Smooth muscle cell (in vitro differentiated cells): ENCODE data around the gene CLDND1. TPM values are rescaled to one million over a fixed set of nuclear protein-coding genes. Genes with fewer than 3 reads are reported as not detected.
A peak's percentile ranks its signal among the peaks of the same experiment; 100 is the strongest.

Experiments
- DNase-seq: peaks from one replicate; lab custom pipeline; 2025; ENCODE audit not compliant: unreplicated experiment; lab: John Stamatoyannopoulos, UW
- H2AFZ ChIP-seq: fragments of 200-600 bp; sonication (generic); 2 replicates; pipeline ENCODE4 v1.6.0; 2016; ENCODE audit warnings: antibody characterized with exemption, low read depth, mild to moderate bottlenecking
- H3F3A ChIP-seq: fragments of 200-600 bp; sonication (generic); 2 replicates; pipeline ENCODE4 v1.6.0; 2017; ENCODE audit warnings: antibody characterized with exemption, low read depth
- H3K27ac ChIP-seq: fragments of 200-600 bp; sonication (generic); 2 replicates; pipeline ENCODE4 v1.5.1; 2016; ENCODE audit warnings: low read depth, mild to moderate bottlenecking
- H3K27me3 ChIP-seq: fragments of 200-600 bp; sonication (generic); 2 replicates; pipeline ENCODE4 v1.6.1; 2016; ENCODE audit warnings: low read depth, mild to moderate bottlenecking
- H3K36me3 ChIP-seq: fragments of 200-600 bp; sonication (generic); 2 replicates; pipeline ENCODE4 v1.5.1; 2016; ENCODE audit warnings: low read depth
- H3K4me1 ChIP-seq: fragments of 200-600 bp; sonication (generic); 2 replicates; pipeline ENCODE4 v1.5.1; 2016; ENCODE audit warnings: low read depth
- H3K4me2 ChIP-seq: fragments of 200-600 bp; sonication (generic); 2 replicates; pipeline ENCODE4 v1.6.0; 2016; ENCODE audit warnings: mild to moderate bottlenecking
- H3K4me3 ChIP-seq: fragments of 200-600 bp; sonication (generic); 2 replicates; pipeline ENCODE4 v1.5.1; 2016; ENCODE audit warnings: mild to moderate bottlenecking
- H3K79me2 ChIP-seq: fragments of 200-600 bp; sonication (generic); 2 replicates; pipeline ENCODE4 v1.6.0; 2016; ENCODE audit warnings: low read depth, mild to moderate bottlenecking
- H3K9ac ChIP-seq: fragments of 200-600 bp; sonication (generic); 2 replicates; pipeline ENCODE4 v1.6.0; 2016; ENCODE audit warnings: low read depth
- H3K9me3 ChIP-seq: fragments of 200-600 bp; sonication (generic); replicated peaks from 2 replicates; pipeline ENCODE4 v1.5.1; 2016; ENCODE audit warnings: low read depth
- H4K20me1 ChIP-seq: fragments of 200-600 bp; sonication (generic); 2 replicates; pipeline ENCODE4 v1.6.0; 2016; ENCODE audit warnings: low read depth
- WGBS: methylation state at CpG from one replicate; pipeline ENCODE4 v1.1.7; 2016; ENCODE audit warnings: low lambda C conversion rate; 5-methylcytosine and 5-hydroxymethylcytosine counted together
- polyA plus RNA-seq: library from polyadenylated mRNA; unstranded; fragments of >200 nt; fragmentation: Nextera tagmentation; extraction: Ambion mirVana; gene quantifications from 2 replicates; pipeline ENCODE4 v1.2.1, GENCODE V29; 2016
- total RNA-seq: library from RNA; depleted of rRNA; stranded (reverse); fragments of >200 nt; gene quantifications from 2 replicates; pipeline ENCODE4 v1.2.3, GENCODE V29; 2014
- TF ChIP-seq, protein P1 (sequence below): fragments of 200-600 bp; sonication (generic); IDR thresholded peaks from 2 replicates; pipeline ENCODE4 v1.5.1; 2017; ENCODE audit warnings: borderline replicate concordance, mild to moderate bottlenecking, antibody characterized with exemption; ENCODE audit not compliant: insufficient read depth, poor library complexity, severe bottlenecking

CLDND1 gene
- total and polyA plus RNA-seq, 2 experiments from 2014 or later = 111 to 161 TPM

DNA sequence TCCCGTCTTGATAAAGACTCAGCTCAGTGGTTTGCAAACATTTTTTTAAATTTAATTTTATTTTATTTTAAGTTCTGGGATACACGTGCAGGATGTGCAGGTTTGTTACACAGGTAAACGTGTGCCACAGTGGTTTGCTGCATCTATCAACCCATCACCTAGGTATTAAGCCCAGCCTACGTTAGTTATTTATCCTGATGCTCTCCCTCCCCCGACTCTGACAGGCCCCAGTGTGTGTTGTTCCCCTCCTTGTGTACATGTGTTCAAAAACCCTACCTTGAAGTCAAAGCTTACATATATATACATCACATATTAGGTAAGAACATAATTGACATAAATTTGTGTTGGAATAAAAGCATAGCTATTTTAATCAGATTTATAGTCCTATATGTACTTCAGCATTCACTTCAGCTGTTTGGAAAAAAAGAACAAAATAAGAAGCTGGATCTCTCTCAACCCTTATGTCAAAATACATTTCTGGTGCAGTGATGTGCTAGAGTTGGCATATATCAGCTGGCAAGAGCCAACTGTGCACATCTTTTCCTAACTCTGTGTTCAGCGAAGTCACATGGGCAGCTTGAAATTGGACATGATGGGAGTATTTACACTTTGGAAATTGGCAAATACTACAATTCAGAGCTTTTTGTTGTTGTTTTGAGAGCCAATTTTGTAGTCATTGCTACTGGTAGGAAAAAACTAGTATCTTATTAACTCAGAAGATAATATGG lies 35.6 kb upstream of the CLDND1 start:
- Histone ChIP-seq H3K4me3 (no peak overlapping the region), H3K4me2 (no peak overlapping the region), H3K79me2 (no peaks in the 10 kb centered on the region), H3K9ac (no peak overlapping the region), H2AFZ (no peak overlapping the region), H3K27ac (peak overlapping the region; percentile 75), H3K9me3 (no peaks in the 10 kb centered on the region), H3K36me3 (no peaks in the 10 kb centered on the region), H3F3A (no peaks in the 10 kb centered on the region), H4K20me1 (no peaks in the 10 kb centered on the region), H3K4me1 (no peaks in the 10 kb centered on the region), H3K27me3 (no peaks in the 10 kb centered on the region)
- DNase-seq = no peak
- WGBS = 84% methylated on average over 6 of the region's 6 CpGs
- TF ChIP-seq, protein P1, sequence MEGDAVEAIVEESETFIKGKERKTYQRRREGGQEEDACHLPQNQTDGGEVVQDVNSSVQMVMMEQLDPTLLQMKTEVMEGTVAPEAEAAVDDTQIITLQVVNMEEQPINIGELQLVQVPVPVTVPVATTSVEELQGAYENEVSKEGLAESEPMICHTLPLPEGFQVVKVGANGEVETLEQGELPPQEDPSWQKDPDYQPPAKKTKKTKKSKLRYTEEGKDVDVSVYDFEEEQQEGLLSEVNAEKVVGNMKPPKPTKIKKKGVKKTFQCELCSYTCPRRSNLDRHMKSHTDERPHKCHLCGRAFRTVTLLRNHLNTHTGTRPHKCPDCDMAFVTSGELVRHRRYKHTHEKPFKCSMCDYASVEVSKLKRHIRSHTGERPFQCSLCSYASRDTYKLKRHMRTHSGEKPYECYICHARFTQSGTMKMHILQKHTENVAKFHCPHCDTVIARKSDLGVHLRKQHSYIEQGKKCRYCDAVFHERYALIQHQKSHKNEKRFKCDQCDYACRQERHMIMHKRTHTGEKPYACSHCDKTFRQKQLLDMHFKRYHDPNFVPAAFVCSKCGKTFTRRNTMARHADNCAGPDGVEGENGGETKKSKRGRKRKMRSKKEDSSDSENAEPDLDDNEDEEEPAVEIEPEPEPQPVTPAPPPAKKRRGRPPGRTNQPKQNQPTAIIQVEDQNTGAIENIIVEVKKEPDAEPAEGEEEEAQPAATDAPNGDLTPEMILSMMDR = no peak

DNA sequence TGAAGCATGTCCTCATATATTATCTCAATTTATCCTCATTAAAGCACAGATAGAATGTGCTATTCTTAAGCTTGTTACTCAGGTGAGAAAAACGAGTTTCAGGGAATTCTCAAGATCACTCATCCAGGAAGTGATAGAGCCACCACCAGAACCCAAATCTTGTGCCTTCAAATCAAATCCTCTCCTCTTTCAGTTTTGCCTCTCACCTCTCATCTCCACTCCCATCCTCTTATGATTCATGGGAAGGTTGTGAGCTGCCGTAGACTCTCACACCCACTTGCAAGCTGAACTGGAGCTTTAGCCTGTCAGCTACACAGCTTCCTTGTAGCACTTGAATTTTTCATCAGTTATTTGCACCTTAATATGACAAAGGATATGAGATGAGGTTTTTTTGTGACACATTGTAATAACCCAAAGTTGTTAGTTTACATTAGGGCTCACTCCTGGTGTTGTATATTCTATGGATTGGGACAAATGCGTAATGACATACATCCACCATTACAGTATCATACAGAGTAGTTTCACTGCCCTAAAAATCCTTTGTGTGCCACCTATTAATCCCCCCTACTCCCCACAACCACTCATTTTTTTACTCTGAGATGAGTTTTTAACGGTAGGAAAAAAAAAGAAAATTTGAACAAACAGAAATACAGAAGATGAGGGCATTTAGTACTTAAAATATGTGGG lies 34.8 kb upstream of the CLDND1 start:
- H3K79me2 ChIP-seq = no peaks in the 10 kb centered on the region
- H3K27ac ChIP-seq = peak overlapping the region; percentile 75
- no peaks in the 10 kb centered on the region for H3K9me3 ChIP-seq
- no peaks in the 10 kb centered on the region for H3K4me1 ChIP-seq
- no peaks in the 10 kb centered on the region for H3F3A ChIP-seq
- no peak overlapping the region for H3K4me3 ChIP-seq
- no peak for DNase-seq
- H4K20me1 ChIP-seq = no peaks in the 10 kb centered on the region
- H3K36me3 ChIP-seq = no peaks in the 10 kb centered on the region
- no peak overlapping the region for H3K4me2 ChIP-seq
- H3K9ac ChIP-seq = peak overlapping the region; percentile 53
- H2AFZ ChIP-seq = no peak overlapping the region
- TF ChIP-seq, protein P1 = no peak
- WGBS = 66% methylated on average over 4 of the region's 4 CpGs
- H3K27me3 ChIP-seq = no peaks in the 10 kb centered on the region

DNA sequence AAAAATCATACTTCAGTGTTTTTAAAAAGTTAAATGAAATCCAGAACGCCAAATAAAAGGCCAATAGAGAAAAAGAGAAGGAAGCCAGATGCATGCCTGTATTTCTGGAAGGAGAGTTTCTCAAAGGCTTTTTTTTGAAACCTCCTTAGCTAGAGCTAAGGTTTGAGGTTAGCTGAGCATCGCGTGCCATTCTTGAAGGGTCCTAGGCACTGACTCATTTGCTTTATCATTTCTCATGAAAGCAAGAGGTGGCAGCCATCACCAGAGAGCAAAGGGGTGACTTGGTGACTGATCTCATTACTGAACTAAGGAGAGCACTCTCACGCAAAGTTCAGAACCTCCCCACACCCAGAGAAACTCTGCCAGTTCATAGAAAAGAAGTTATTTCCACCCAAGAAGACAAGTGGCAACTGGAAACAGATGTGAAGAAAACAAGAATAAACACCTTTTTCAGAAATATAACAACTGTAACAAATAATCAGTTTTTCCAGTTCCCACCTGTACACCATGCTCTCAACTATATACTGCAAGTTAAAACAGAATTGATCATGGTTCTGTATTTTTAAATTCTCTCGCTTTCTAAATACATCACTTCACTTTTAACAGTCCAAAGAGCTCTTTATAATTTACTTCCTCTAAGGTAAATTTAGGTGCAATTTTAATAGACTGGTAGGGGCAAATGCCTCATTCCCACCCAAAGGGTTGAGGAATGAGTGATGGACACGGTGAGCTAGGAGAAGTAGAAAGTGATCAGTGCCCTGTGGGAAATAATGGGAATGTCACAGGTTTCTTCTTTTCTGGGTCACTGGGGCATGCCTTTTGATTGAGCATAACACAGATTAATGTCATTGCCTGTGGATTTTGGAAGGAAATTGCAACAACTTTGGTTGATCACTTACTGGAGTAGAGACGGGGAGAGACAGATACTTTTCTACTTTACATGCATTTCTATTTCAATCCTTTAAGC lies 33.7 kb upstream of the CLDND1 start:
- Histone ChIP-seq H3K4me3 (no peak overlapping the region), H3K27me3 (no peaks in the 10 kb centered on the region), H3K9ac (peak overlapping the region; percentile 53), H2AFZ (no peak overlapping the region), H4K20me1 (no peaks in the 10 kb centered on the region), H3K4me1 (no peaks in the 10 kb centered on the region), H3F3A (no peaks in the 10 kb centered on the region), H3K36me3 (no peaks in the 10 kb centered on the region), H3K9me3 (no peaks in the 10 kb centered on the region), H3K4me2 (no peak overlapping the region), H3K27ac (peak overlapping the region; percentile 76), H3K79me2 (no peaks in the 10 kb centered on the region)
- no peak for DNase-seq
- WGBS = 83% methylated on average over 7 of the region's 7 CpGs
- TF ChIP-seq, protein P1 = no peak
